Mesenchymal stem cell (in vitro differentiated cells and primary cell): ENCODE data around the gene ERBB3.

ENCODE experiments used
- DNase-seq: peaks from one replicate; pipeline ENCODE4 v3.0.0-alpha.2; 2013
- H2AFZ ChIP-seq: one replicate; pipeline ENCODE4 v1.6.1; 2013; ENCODE audit warnings: low read depth, mild to moderate bottlenecking, control low read depth, inconsistent platforms, low read length, moderate library complexity
- H2AK5ac ChIP-seq: 2 replicates; pipeline ENCODE4 v1.6.1; 2013; ENCODE audit warnings: low read length, moderate library complexity, mild to moderate bottlenecking, inconsistent platforms; ENCODE audit not compliant: severe bottlenecking
- H2BK120ac ChIP-seq: one replicate; pipeline ENCODE4 v1.6.1; 2013; ENCODE audit warnings: low read depth, mild to moderate bottlenecking, inconsistent platforms, low read length, moderate library complexity
- H2BK12ac ChIP-seq, 2 experiments: one replicate each; pipeline ENCODE4 v1.6.1; 2013; ENCODE audit warnings: inconsistent platforms in 2 of 2, low read length in 2 of 2, mild to moderate bottlenecking in 2 of 2, moderate library complexity in 2 of 2, control low read depth in 1 of 2
- H2BK15ac ChIP-seq: one replicate; pipeline ENCODE4 v1.6.1; 2013; ENCODE audit warnings: mild to moderate bottlenecking, low read depth, inconsistent platforms; ENCODE audit not compliant: poor library complexity, severe bottlenecking
- H2BK5ac ChIP-seq: 2 replicates; pipeline ENCODE4 v1.6.1; 2013; ENCODE audit warnings: low read depth, mild to moderate bottlenecking, low read length, control low read depth, inconsistent platforms; ENCODE audit not compliant: poor library complexity, severe bottlenecking
- H3K14ac ChIP-seq, 2 experiments: one replicate each; pipeline ENCODE4 v1.6.1; 2013; ENCODE audit warnings: inconsistent platforms in 2 of 2, low read length in 2 of 2, control low read depth in 1 of 2, mild to moderate bottlenecking in 1 of 2, moderate library complexity in 1 of 2
- H3K18ac ChIP-seq, 2 experiments: one replicate each; pipeline ENCODE4 v1.6.1; 2013; ENCODE audit warnings: inconsistent platforms in 2 of 2, low read length in 2 of 2, control low read depth in 1 of 2, low read depth in 1 of 2, mild to moderate bottlenecking in 1 of 2
- H3K23ac ChIP-seq, 2 experiments: one replicate each; pipeline ENCODE4 v1.6.1; 2013; ENCODE audit warnings: inconsistent platforms in 2 of 2, low read length in 2 of 2, mild to moderate bottlenecking in 2 of 2, moderate library complexity in 2 of 2, control low read depth in 1 of 2
- H3K27ac ChIP-seq: 2 replicates; pipeline ENCODE4 v1.5.1; 2013; ENCODE audit warnings: mild to moderate bottlenecking, moderate library complexity, low read length, control low read depth, inconsistent platforms; ENCODE audit not compliant: poor library complexity, severe bottlenecking
- H3K27me3 ChIP-seq, 2 experiments: 2 replicates each; pipeline versions ENCODE4 v1.6.1 to v1.7.0; 2013; ENCODE audit warnings: low read length in 2 of 2, mild to moderate bottlenecking in 2 of 2, moderate library complexity in 2 of 2, control low read depth in 1 of 2, inconsistent platforms in 1 of 2; ENCODE audit not compliant: control insufficient read depth in 1 of 2, insufficient read depth in 1 of 2
- H3K36me3 ChIP-seq, 2 experiments: 2 replicates each; pipeline versions ENCODE4 v1.6.1 to v1.7.0; 2013; ENCODE audit warnings: low read length in 2 of 2, control low read depth in 1 of 2, inconsistent platforms in 1 of 2, low read depth in 1 of 2, mild to moderate bottlenecking in 1 of 2; ENCODE audit not compliant: insufficient read depth in 2 of 2, control insufficient read depth in 1 of 2
- H3K4ac ChIP-seq, 2 experiments: one replicate each; pipeline ENCODE4 v1.6.1; 2013; ENCODE audit warnings: inconsistent platforms in 2 of 2, low read length in 2 of 2, mild to moderate bottlenecking in 2 of 2, moderate library complexity in 2 of 2, control low read depth in 1 of 2, low read depth in 1 of 2
- H3K4me1 ChIP-seq: 2 replicates; pipeline ENCODE4 v1.6.1; 2013; ENCODE audit warnings: low read depth, low read length, control low read depth; ENCODE audit not compliant: control insufficient read depth, insufficient read depth
- H3K4me2 ChIP-seq: 2 replicates; pipeline ENCODE4 v1.6.1; 2013; ENCODE audit warnings: low read length, mild to moderate bottlenecking, inconsistent platforms; ENCODE audit not compliant: poor library complexity, severe bottlenecking
- H3K4me3 ChIP-seq, 2 experiments: 2 replicates each; pipeline versions ENCODE4 v1.5.1 to v1.7.0; 2013; ENCODE audit warnings: low read length in 2 of 2, mild to moderate bottlenecking in 2 of 2, control low read depth in 1 of 2, low read depth in 1 of 2; ENCODE audit not compliant: insufficient read depth in 1 of 2
- H3K79me1 ChIP-seq: replicated peaks from 2 replicates; pipeline ENCODE4 v1.6.1; 2013; ENCODE audit warnings: mild to moderate bottlenecking, control low read depth, low read length, inconsistent platforms; ENCODE audit not compliant: poor library complexity, severe bottlenecking
- H3K9ac ChIP-seq: 2 replicates; pipeline ENCODE4 v1.7.0; 2013; ENCODE audit warnings: mild to moderate bottlenecking, low read length, moderate library complexity
- H3K9me3 ChIP-seq: 2 replicates; pipeline ENCODE4 v1.7.0; 2013; ENCODE audit warnings: mild to moderate bottlenecking, low read length; ENCODE audit not compliant: control insufficient read depth
- H4K8ac ChIP-seq: one replicate; pipeline ENCODE4 v1.6.1; 2013; ENCODE audit warnings: inconsistent platforms, mild to moderate bottlenecking, low read length, moderate library complexity
- H4K91ac ChIP-seq: one replicate; pipeline ENCODE4 v1.6.1; 2013; ENCODE audit warnings: mild to moderate bottlenecking, low read length, inconsistent platforms
- WGBS: methylation state at CpG from one replicate; pipeline ENCODE4 v1.1.7; 2013; ENCODE audit warnings: mixed read lengths; 5-methylcytosine and 5-hydroxymethylcytosine counted together

Gene ERBB3

DNA sequence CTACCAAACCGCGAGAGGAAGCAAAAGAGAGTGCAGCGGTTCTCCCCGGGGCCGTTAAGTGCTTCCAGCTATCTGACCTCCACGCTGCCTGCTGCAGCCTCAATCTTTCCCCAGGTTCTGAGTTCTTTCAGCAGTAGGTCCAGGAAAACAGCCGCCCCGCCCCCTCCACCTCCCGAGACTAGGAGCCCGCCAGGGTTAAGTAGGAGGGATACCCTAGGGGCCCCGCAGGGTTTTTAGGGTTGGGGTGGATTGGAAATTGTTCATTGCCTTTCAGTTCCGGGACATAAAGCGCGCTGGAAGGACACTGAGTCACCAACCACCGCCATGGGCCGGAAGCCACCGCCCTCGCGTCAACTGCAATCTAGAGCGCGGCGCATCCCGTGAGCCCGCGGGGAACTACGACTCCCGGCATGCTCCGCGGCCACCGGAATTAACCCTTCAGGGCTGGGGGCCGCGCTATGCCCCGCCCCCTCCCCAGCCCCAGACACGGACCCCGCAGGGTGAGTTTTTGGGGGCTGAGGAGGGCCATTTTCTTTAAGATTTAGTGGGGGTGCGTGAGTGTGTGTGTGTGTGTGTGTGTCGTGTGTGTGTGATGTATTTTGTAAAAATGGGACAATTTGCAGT is 72.3 kb downstream of the ERBB3 start, which contains the start of gene MYL6B:
Gene MYL6B, plus strand, starts transcription at position 456 of the 624 bp plus-strand sequence. CDS start 1,332 bp downstream, outside the sequence.
- no peak within 1 kb of the TSS for H2BK120ac ChIP-seq
- no peaks in the 10 kb centered on the region for H3K27me3 ChIP-seq
- H3K4me1 ChIP-seq, result peaks cover 13% of the 10 kb centered on the region
- H4K8ac ChIP-seq, result peak within 1 kb of the TSS; percentile 76
- peak within 1 kb of the TSS; percentile 80 for H3K27ac ChIP-seq
- H3K4me2 ChIP-seq, result peak within 1 kb of the TSS; percentile 91
- H2AK5ac ChIP-seq, result peak within 1 kb of the TSS; percentile 79
- WGBS, result 2% methylated on average over 33 of the region's 37 CpGs
- H4K91ac ChIP-seq, result peak within 1 kb of the TSS; percentile 70
- peaks cover 16 to 19% of the 10 kb centered on the region in 2 experiments for H3K36me3 ChIP-seq
- DNase-seq, result peak; percentile 94
- H3K18ac ChIP-seq, result peak within 1 kb of the TSS; percentile 53 to 64
- H2BK12ac ChIP-seq, result peak within 1 kb of the TSS in 1 of 2 experiments; percentile 15
- H2AFZ ChIP-seq, result peak within 1 kb of the TSS; percentile 49
- peaks cover 19% of the 10 kb centered on the region for H3K79me1 ChIP-seq
- H3K9me3 ChIP-seq, result no peaks in the 10 kb centered on the region
- peak within 1 kb of the TSS; percentile 54 to 93 for H3K4me3 ChIP-seq
- H2BK5ac ChIP-seq, result no peak within 1 kb of the TSS
- peak within 1 kb of the TSS; percentile 9 to 81 for H3K4ac ChIP-seq
- H3K14ac ChIP-seq, result peak within 1 kb of the TSS in 1 of 2 experiments; percentile 36
- H3K23ac ChIP-seq, result peak within 1 kb of the TSS; percentile 16 to 53
- no peak within 1 kb of the TSS for H2BK15ac ChIP-seq
- peak within 1 kb of the TSS; percentile 98 for H3K9ac ChIP-seq
